Karpas-422 (cell line): Measurements from ENCODE around the gene SWAP70. TPM values are rescaled to one million over a fixed set of nuclear protein-coding genes. Genes with fewer than 3 reads are reported as not detected.

Experiments used
- DNase-seq: peaks from one replicate; pipeline ENCODE4 v3.0.0-alpha.2; 2015
- H2AFZ ChIP-seq: fragments of 200-600 bp; sonication (generic); 2 replicates; pipeline ENCODE4 v1.6.1; 2014; ENCODE audit warnings: antibody characterized with exemption, low read length, mixed read lengths
- H3K27ac ChIP-seq: fragments of 200-600 bp; sonication (generic); 2 replicates; pipeline ENCODE4 v1.5.1; 2014; ENCODE audit warnings: mild to moderate bottlenecking, low read length, moderate library complexity
- H3K27me3 ChIP-seq: fragments of 200-600 bp; sonication (generic); 2 replicates; pipeline ENCODE4 v1.6.1; 2014; ENCODE audit warnings: low read length, mixed read lengths
- H3K36me3 ChIP-seq: fragments of 200-600 bp; sonication (generic); 2 replicates; pipeline ENCODE4 v1.6.1; 2014; ENCODE audit warnings: low read length, mixed read lengths; ENCODE audit not compliant: insufficient read depth
- H3K4me1 ChIP-seq: fragments of 200-600 bp; sonication (generic); 2 replicates; pipeline ENCODE4 v1.6.1; 2014; ENCODE audit warnings: mild to moderate bottlenecking, low read length, mixed read lengths
- H3K4me2 ChIP-seq: fragments of 200-600 bp; sonication (generic); 2 replicates; pipeline ENCODE4 v1.6.1; 2014; ENCODE audit warnings: low read length, low read depth, mild to moderate bottlenecking; ENCODE audit not compliant: poor library complexity, severe bottlenecking
- H3K4me3 ChIP-seq: fragments of 200-600 bp; sonication (generic); 2 replicates; pipeline ENCODE4 v1.5.1; 2014; ENCODE audit warnings: mild to moderate bottlenecking, antibody characterized with exemption, low read length, mixed read lengths
- H3K79me2 ChIP-seq: fragments of 200-600 bp; sonication (generic); 2 replicates; pipeline ENCODE4 v1.6.1; 2014; ENCODE audit warnings: mild to moderate bottlenecking, low read length, mixed read lengths
- H3K9ac ChIP-seq: fragments of 200-600 bp; sonication (generic); 2 replicates; pipeline ENCODE4 v1.6.0; 2014; ENCODE audit warnings: low read length
- H3K9me2 ChIP-seq: fragments of 200-600 bp; sonication (generic), shearing (Covaris generic); replicated peaks from 2 replicates; pipeline ENCODE4 v1.6.0; 2014; ENCODE audit warnings: mild to moderate bottlenecking, low read length, moderate library complexity; ENCODE audit not compliant: insufficient read depth
- H3K9me3 ChIP-seq: fragments of 300-700, 200-600 bp; sonication (generic); 2 replicates; pipeline ENCODE4 v1.6.1; 2014; ENCODE audit warnings: low read length, mixed read lengths
- H4K20me1 ChIP-seq: fragments of 200-600 bp; sonication (generic); 2 replicates; pipeline ENCODE4 v1.6.1; 2014; ENCODE audit warnings: mild to moderate bottlenecking, antibody characterized with exemption, low read length, low read depth; ENCODE audit not compliant: insufficient read depth
- total RNA-seq: library from RNA; depleted of rRNA; stranded (reverse); fragments of >200 nt; shearing (Covaris generic); gene quantifications from 2 replicates; pipeline ENCODE4 v1.2.3, GENCODE V29; 2014; ENCODE audit warnings: low replicate concordance

SWAP70 gene
- total RNA-seq, 1 experiment from 2014 or later = 82.4 TPM

- H3K27me3 ChIP-seq = no peaks in the 10 kb centered on the region
- H3K27ac ChIP-seq = no peak overlapping the region
- H3K9me3 ChIP-seq = no peaks in the 10 kb centered on the region
- no peak overlapping the region for H3K4me2 ChIP-seq
- no peaks in the 10 kb centered on the region for H3K9me2 ChIP-seq
- H4K20me1 ChIP-seq = no peaks in the 10 kb centered on the region
- no peak for DNase-seq
- no peak overlapping the region for H3K9ac ChIP-seq
- H2AFZ ChIP-seq = no peak overlapping the region
- no peaks in the 10 kb centered on the region for H3K79me2 ChIP-seq
- peaks cover 21% of the 10 kb centered on the region for H3K4me1 ChIP-seq
- H3K36me3 ChIP-seq = no peaks in the 10 kb centered on the region
- H3K4me3 ChIP-seq = no peak overlapping the region
Observed at GRCh38 chr11:9769621-9770020, 105.7 kb downstream of the SWAP70 start.

GRCh38 chr11:9771071-9771511 lies 107.2 kb downstream of the SWAP70 start:
- Histone ChIP-seq H3K27me3 (no peaks in the 10 kb centered on the region), H3K9me2 (no peaks in the 10 kb centered on the region), H3K79me2 (no peaks in the 10 kb centered on the region), H3K36me3 (no peaks in the 10 kb centered on the region), H3K4me2 (no peak overlapping the region), H3K4me1 (peaks cover 8% of the 10 kb centered on the region; the same call in 1 of the 2 replicates), H3K9me3 (no peaks in the 10 kb centered on the region), H3K27ac (no peak overlapping the region), H3K4me3 (no peak overlapping the region), H2AFZ (no peak overlapping the region), H3K9ac (no peak overlapping the region), H4K20me1 (no peaks in the 10 kb centered on the region)
- DNase-seq = no peak

GRCh38 chr11:9772218-9772617 lies 108.3 kb downstream of the SWAP70 start:
- Histone ChIP-seq H3K4me2 (no peak overlapping the region), H3K36me3 (no peaks in the 10 kb centered on the region), H4K20me1 (no peaks in the 10 kb centered on the region), H3K9me2 (no peaks in the 10 kb centered on the region), H2AFZ (no peak overlapping the region), H3K27ac (no peak overlapping the region), H3K27me3 (no peaks in the 10 kb centered on the region), H3K79me2 (peaks cover 8% of the 10 kb centered on the region; the same call in 1 of the 2 replicates), H3K9me3 (no peaks in the 10 kb centered on the region), H3K9ac (no peak overlapping the region), H3K4me1 (peaks cover 8% of the 10 kb centered on the region; the same call in 1 of the 2 replicates), H3K4me3 (no peak overlapping the region)
- DNase-seq = no peak

GRCh38 chr11:9773524-9773923 lies 109.6 kb downstream of the SWAP70 start:
- DNase-seq = no peak

GRCh38 chr11:9774109-9774508 lies 110.2 kb downstream of the SWAP70 start:
- Histone ChIP-seq H2AFZ (no peak overlapping the region), H3K4me3 (no peak overlapping the region), H3K9ac (no peak overlapping the region), H3K4me1 (peaks cover 8% of the 10 kb centered on the region; the same call in 1 of the 2 replicates), H3K27me3 (no peaks in the 10 kb centered on the region), H3K79me2 (peaks cover 14% of the 10 kb centered on the region), H3K9me3 (no peaks in the 10 kb centered on the region), H3K9me2 (no peaks in the 10 kb centered on the region), H4K20me1 (no peaks in the 10 kb centered on the region), H3K36me3 (no peaks in the 10 kb centered on the region), H3K27ac (no peak overlapping the region), H3K4me2 (no peak overlapping the region)
- DNase-seq = no peak

More at GRCh38 chr11:9773524-9773923, 109.6 kb downstream of the SWAP70 start:
- H3K27me3 ChIP-seq = no peaks in the 10 kb centered on the region
- H2AFZ ChIP-seq = no peak overlapping the region
- no peaks in the 10 kb centered on the region for H3K9me3 ChIP-seq
- no peaks in the 10 kb centered on the region for H4K20me1 ChIP-seq
- H3K4me3 ChIP-seq = no peak overlapping the region
- H3K79me2 ChIP-seq = peaks cover 14% of the 10 kb centered on the region
- H3K27ac ChIP-seq = no peak overlapping the region
- no peaks in the 10 kb centered on the region for H3K9me2 ChIP-seq
- H3K4me1 ChIP-seq = peaks cover 8% of the 10 kb centered on the region; the same call in 1 of the 2 replicates
- H3K36me3 ChIP-seq = no peaks in the 10 kb centered on the region
- no peak overlapping the region for H3K9ac ChIP-seq
- H3K4me2 ChIP-seq = no peak overlapping the region

- Histone ChIP-seq H3K27ac (no peak overlapping the region), H4K20me1 (no peaks in the 10 kb centered on the region), H3K4me1 (peaks cover 4% of the 10 kb centered on the region; the same call in 1 of the 2 replicates), H3K79me2 (peaks cover 14% of the 10 kb centered on the region), H2AFZ (no peak overlapping the region), H3K9me3 (no peaks in the 10 kb centered on the region), H3K4me2 (no peak overlapping the region), H3K4me3 (no peak overlapping the region), H3K36me3 (no peaks in the 10 kb centered on the region), H3K27me3 (no peaks in the 10 kb centered on the region), H3K9ac (no peak overlapping the region), H3K9me2 (no peaks in the 10 kb centered on the region)
- DNase-seq = no peak
Observed at GRCh38 chr11:9774591-9775397, 110.9 kb downstream of the SWAP70 start.

- peaks cover 14% of the 10 kb centered on the region for H3K79me2 ChIP-seq
- no peaks in the 10 kb centered on the region for H3K9me3 ChIP-seq
- no peaks in the 10 kb centered on the region for H3K4me1 ChIP-seq
- H2AFZ ChIP-seq = no peak overlapping the region
- H4K20me1 ChIP-seq = no peaks in the 10 kb centered on the region
- H3K27ac ChIP-seq = no peak overlapping the region
- no peak for DNase-seq
- H3K4me3 ChIP-seq = no peak overlapping the region
- no peak overlapping the region for H3K9ac ChIP-seq
- H3K27me3 ChIP-seq = no peaks in the 10 kb centered on the region
- no peaks in the 10 kb centered on the region for H3K9me2 ChIP-seq
- H3K4me2 ChIP-seq = no peak overlapping the region
- H3K36me3 ChIP-seq = no peaks in the 10 kb centered on the region
Observed at GRCh38 chr11:9775398-9775779, 111.5 kb downstream of the SWAP70 start.

- Histone ChIP-seq H3K79me2 (peaks cover 15% of the 10 kb centered on the region), H3K4me1 (no peaks in the 10 kb centered on the region), H3K9me2 (no peaks in the 10 kb centered on the region), H4K20me1 (no peaks in the 10 kb centered on the region), H3K36me3 (no peaks in the 10 kb centered on the region), H3K4me3 (no peak overlapping the region), H3K4me2 (no peak overlapping the region), H2AFZ (no peak overlapping the region), H3K9ac (no peak overlapping the region), H3K27ac (no peak overlapping the region), H3K27me3 (no peaks in the 10 kb centered on the region), H3K9me3 (no peaks in the 10 kb centered on the region)
- no peak for DNase-seq
Observed at GRCh38 chr11:9776203-9776602, 112.3 kb downstream of the SWAP70 start.
